GM19240 (cell line): ENCODE data around the gene ITPK1.

Experiments used
- DNase-seq: peaks from one replicate; pipeline ENCODE4 v3.0.0; 2011; ENCODE audit warnings: low spot score; ENCODE audit not compliant: insufficient read length

The ITPK1 gene

DNA sequence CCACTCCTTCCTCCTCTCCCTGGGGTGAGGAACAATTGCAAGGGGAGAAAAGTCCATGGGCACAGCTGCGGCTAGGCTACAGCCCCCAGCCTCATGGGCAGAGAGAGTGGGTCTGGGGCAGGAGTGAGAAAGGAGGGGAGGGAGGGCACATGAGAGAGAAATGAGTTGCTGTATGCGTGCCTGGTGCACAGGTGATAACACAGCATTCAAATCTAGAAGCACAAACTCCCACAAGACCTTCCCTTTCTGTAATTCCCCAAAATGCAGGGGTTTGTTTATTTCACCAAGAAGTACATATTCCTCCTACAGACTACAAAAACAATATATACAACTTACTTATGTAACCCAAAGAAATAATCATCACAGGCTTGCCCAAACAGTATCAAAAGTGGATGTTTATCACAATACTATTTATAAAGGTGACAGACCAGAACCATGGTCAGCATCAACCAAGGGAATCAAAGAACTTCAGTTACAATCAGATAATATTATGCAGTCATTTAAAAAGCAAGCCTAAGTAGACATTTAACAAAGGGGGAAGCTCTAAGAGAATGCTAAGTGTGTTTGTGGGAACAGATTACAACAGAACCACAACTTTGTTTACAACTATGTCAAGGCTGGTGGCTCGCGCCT, 54.2 kb downstream of the ITPK1 start:
- no peak for DNase-seq

GRCh38 chr14:93060841-93061240, 54.9 kb downstream of the ITPK1 start:
- DNase-seq = no peak

DNA sequence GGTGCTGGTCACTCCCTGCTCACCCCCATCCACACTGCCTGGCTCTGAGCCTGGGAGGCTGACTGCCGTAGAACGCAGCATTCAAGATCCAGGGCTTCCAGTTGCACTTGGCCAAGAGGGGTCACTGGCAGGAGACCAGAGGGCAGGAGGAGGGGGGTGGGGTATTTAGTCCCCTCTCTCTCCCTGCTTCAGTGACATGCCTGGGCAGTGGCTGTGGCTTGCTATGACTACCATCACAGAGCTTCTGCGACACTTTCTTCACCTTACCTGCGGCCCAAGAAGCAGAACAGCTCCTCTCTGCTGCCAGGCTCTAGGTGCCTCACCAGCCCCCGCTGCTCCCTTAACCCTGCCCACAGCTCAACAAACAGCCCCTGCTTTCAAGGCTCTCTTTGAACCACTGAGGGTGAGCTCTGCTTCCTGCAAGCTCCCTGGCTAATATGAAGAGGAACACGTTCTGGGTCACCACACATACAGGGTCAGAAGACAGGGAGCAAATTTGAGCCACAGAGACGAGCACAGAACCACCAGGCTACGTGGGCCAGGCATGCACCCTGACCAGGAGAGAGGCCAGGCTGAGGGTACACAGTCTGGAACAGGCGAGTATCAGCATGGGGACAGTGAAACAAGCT, 55.7 kb downstream of the ITPK1 start:
- no peak for DNase-seq

DNA sequence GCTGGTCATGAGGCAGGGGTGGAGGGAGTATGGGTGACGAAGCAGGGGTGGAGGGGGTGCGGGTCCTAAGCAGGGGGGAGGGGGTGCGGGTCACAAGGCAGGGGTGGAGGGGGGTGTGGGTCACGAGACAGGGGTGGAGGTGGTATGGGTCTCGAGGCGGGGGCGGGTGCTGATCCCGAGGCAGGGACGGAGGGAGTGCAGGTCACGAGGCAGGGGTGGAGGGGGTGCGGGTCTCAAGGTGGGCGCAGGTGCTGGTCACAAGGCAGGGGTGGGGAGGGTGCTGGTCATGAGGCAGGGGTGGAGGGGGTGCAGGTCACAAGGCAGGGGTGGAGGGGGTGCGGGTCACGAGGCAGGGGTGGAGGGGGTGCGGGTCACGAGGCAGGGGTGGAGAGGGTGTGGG, 56.5 kb downstream of the ITPK1 start:
- DNase-seq = no peak

DNA sequence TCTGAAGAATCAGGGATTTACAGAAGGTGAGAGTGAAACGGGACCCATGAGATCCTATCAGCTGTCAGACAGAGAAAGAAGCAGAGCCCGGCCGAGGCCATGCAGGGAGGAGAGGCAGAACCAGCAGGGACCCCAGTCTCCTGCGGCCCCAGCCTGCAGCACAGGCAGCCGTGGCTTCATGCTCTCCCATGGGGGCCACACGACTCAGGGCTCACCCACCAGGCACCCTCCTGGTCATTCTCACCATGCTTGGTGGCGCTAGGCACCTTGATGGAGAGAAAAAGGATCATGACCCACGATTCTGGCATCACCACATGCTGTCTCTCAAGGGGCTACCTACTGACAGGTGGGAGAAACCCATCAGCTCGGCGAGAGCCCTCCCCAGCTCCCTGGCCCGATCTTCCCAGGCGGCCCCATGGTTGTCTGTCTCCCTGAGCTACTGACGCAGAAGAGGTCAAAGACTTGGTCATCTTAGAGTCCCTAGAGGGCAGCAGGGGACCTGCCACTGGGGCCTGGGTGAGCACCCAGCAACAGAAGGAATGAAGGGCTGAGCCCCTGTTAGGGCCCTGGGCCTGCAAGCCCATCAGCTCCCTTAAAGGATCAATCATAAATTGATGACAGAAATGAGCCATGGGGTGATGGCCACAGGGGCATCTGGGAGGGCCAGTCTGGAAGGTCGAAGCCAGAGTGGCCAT, 58.0 kb downstream of the ITPK1 start:
- no peak for DNase-seq

DNA sequence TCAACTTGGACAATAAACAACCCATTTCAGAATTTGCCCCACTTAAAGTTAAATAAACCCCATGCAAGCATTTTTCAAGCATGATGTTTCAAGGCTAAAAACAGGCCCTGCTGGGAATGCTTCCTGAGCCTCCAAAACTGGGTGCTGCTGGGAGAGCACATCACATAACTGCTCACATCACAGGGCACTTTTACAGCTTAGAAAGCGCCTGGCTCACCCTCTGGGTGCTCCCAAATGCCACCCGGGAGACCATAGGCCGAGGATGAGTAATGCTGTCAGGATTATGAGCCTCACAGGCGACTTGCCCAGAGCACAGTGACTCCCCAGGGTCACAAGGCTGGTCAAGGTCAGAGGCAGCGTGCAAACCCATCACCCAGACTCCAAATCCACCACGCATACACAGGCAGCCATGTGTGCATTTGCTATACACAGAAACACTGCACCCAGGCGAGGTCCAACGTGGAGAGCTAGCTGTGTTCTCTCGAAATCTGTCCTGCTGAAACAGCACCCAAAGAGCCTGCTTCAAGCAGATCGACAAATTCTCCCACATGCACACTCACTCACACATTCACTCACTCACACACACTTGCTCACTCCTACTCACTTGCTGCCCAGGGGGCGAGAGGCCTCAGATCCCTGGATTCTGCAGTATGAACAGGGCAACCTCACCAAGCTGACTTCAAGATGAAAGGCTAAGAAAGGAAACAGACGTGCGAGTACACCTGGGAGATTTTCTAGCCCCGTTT, 58.7 kb downstream of the ITPK1 start:
- no peak for DNase-seq

GRCh38 chr14:93056166-93056839, 59.4 kb downstream of the ITPK1 start:
- DNase-seq = no peak

DNA sequence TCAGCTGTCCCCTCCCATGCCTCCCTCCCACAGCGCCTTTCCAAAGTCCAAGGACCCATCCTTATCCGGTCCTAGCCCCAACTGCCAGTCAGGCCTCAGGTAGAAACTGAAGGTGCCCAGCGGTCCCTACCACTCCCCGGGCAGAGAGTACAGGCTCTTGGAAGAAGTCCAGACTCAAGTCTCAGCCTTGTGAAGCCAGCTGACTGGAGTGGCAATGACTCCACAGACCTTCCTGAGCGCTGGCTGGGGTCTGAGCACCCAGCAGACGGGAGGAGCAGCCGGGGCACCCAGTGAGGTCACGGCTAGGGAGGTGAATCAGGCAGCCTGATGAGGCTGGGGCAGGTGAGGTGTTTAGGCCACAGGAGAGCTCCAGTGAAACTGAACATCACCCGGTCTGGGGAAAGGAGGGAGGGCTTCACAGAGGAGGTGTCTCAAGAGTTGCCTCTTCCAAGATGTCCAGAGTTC, 60.0 kb downstream of the ITPK1 start:
- no peak for DNase-seq

- no peak for DNase-seq
Observed at GRCh38 chr14:93054876-93055275, 60.8 kb downstream of the ITPK1 start.

DNA sequence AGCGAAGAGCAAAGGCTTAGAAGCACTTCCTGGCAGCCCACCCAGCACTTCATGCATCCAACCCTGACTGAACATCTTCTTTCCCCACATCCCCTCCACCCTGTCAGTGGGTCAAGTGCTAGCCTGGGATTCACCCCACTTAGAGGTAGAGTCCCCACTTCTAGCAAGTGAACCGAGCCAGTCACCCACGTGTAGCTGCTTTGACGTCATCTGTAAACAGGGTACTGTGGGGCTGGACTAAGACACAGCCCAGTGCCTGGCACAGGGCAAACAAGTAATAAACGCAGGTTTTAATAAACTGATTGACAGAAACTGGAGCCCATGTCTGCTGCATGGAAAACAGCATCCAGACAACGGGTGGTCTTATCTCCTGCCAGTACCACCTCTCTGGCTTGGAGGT, 61.7 kb downstream of the ITPK1 start:
- DNase-seq = no peak

GRCh38 chr14:93051600-93052546, 63.9 kb downstream of the ITPK1 start:
- no peak for DNase-seq

DNA sequence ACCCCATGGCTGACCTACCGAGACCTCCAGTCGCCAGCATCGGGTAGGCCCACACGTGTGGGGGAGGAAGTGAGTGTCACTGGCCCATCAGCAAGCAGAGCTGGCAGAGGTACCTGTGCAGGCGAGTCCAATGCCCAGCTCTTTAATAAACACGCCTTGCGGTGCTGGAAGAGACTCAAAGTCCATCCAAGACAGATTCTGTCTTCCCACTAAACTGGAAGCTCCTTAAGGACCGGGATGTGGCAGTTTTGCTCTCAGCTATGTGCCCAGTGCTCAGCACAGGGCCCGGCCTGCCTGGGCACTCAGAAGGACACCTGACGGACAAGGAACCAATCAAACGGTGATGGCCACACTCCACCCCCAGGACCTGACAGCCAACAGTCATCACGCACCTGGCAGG, 65.0 kb downstream of the ITPK1 start:
- DNase-seq = no peak

DNA sequence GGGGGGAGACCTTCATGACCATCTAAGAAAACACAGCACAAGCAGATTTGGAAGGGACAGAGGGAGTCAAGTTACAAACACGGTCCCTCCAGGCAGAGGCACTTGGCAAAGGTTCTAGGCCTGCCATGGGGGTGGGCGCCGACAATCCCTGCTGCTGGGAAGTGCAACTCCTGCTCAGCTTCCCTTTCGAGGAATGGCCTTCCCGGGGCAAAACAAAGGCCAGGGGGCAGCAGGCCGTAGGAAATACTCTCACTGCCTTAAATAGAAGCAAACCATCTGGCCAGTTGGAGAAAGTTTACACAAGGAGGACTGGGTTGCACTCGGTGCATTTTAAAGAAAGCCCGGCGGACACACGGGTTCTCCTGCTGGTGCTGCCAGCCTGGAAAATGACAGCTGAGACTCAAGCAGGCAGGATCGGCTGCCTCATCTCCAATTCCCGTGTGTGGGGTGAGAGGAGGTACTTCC, 65.8 kb downstream of the ITPK1 start:
- no peak for DNase-seq

- DNase-seq = no peak
Observed at GRCh38 chr14:93049315-93049714, 66.4 kb downstream of the ITPK1 start.

DNA sequence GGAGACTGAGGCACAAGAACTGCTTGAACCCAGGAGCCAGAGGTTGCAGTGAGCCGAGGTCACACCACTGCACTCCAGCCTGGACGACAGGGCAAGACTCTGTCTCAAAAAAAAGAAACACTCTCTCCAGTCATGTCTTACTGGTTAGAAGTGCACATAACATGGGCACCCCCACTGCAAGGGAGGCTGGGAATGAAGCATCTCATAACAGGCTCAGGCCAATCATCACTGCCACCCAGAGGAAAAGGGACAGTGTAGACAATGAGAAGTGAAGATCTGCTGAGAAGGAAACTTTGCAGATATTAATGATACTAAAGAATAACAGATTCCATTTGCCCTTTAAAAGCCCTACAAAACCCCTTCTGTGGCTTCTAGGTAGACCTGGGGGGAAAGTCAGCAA, 66.9 kb downstream of the ITPK1 start:
- no peak for DNase-seq

DNA sequence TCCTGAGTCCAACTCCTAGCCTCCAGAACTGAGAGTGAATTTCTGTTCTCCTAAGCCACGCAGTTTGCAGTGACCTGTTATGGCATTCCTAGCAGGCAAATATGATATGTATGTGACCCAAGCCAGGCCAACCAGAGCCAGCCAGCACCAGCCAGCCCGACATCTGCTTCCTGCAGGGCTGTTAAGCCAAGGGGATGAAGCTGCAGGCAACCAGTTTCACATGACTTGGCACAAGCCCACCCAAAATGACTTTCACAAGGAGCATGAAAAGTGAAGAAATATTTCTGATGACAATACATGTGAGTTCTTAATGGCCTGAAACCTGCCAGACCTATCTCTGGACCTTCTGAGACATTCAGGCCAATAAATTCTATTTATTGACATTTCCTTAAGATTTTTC, 68.1 kb downstream of the ITPK1 start:
- no peak for DNase-seq

DNA sequence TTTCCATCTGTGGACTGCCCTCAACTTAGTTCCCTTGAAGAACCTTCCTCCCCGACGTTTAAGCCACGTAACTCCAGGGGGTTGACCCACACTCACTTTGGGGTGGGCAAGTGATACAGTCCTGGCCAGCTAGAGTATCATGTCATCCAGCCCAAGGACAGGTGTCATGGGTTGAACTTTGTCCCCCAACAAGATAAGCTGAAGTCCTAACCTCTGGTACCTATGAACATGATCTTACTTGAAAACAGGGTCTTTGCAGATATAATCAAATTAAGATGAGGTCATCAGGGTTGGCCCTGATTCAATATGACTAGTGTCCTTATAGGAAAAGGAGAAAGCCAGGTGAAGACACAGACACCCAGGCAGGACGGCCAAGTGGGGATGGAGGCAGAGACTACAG, 68.6 kb downstream of the ITPK1 start:
- DNase-seq = no peak

DNA sequence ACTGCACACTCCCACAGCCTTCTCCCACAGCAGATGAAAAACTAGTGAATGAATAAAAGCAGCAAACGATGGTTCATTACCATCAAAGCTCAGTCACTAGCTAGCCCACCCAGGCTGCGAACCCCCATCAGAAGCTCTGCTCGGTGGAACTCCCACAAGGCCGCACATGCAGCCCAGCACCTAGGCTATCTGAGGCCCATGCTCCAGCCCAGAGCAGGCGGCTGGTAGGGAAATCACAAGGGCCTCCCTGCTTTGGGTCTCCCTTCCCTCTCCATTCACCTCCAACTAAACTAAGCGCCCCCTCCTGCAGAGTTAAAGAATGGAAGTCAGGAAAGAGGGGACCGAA, 69.0 kb downstream of the ITPK1 start:
- DNase-seq = no peak

DNA sequence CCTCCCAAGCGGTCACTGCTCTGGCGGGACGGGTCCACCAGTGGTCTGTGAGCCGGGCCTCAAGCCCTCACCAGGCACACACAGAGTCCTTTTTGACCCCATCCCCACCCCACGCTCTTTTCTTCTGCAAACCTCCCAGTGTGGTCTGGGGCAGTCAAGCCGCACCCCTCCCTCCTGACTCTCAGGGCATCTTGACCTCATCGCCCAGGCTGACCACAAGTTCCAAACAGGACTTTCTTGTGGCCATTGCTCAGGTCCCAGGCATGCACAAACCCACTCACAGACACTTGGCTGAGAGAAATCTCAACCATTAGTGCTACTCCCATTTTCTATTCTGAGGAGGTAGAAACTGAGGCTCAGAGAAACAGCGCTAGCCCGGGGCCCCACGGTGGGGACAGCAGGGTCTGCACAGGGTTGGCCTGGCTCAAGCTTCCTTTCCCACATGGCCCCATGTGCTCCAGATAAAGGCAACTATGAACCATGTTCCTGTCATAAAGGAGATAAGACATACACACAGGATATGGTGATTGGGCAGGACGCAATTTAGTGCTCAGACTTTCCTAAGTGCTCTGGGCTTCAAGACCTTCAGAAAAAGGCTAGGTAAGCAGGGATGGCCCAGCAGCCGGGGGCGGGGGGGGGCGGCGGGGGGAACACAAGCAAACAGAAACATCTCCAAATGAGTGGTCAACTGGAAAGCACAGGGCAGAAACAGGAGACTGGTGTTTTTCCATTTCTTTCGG, 69.6 kb downstream of the ITPK1 start:
- no peak for DNase-seq

GRCh38 chr14:93045211-93045674, 70.5 kb downstream of the ITPK1 start:
- DNase-seq = no peak
